G401 (cell line): Measurements from ENCODE around the gene TMEM235. TPM values are rescaled to one million over a fixed set of nuclear protein-coding genes. Genes with fewer than 3 reads are reported as not detected.

Experiments used
- DNase-seq: peaks from one replicate; pipeline ENCODE4 v3.0.0-alpha.2; 2015; ENCODE audit warnings: low spot score
- in situ Hi-C: cut with HindIII; loops from 2 replicates; pipeline ENCODE4 v1.10.0; 2016; ENCODE audit warnings: low sequenced_read_pairs, mixed read lengths
- total RNA-seq: library from RNA; depleted of rRNA; stranded (reverse); fragments of >200 nt; shearing (Covaris generic); gene quantifications from 2 replicates; pipeline ENCODE4 v1.2.3, GENCODE V29; 2014

The TMEM235 gene
- total RNA-seq, 1 experiment from 2014 or later = not detected

DNA sequence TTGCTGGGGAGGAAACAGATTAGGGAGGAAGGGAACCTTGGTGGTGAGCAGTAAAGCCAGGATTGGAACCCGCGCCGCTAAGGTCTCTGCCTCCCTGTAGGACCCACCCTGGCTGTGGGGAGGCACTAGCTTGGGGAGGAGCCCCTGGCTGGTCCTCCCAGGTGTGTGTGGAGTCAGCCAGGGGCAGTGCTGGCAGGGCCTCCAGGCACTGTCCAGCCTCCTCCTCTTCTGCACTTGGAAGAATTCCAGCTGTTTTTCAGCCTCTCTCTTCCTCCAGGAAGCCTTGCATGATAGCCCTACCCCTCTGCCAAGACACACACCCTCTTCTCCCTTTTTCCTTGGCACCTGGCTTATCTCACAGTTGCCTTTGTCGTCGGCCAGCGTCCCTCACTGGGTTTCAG is 34.8 kb downstream of the TMEM235 start:
- in situ Hi-C loops = loop anchor here (25.0 kb wide), 1 partner anchor 171 kb away; no protein-coding TSS in a partner anchor
- DNase-seq = no peak

DNA sequence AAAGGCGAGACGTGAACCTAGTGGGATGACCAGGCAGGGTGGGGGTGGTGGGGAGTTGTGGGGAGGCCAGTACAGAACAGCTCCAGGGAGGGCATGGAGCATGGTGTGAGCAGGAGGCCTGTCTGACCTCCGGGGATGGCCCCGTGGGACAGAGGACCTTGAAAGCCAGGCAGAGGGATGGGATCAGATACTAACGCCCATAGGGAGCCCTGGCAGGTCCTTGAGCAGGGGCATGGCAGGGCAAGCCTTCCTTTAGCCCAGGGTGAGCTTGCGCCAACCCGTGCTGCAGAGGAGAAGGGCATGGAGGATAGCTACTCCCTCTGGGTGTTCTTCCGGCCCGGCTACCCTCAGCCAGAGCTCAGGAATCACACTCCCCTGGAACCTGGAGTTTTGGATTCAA is 35.3 kb downstream of the TMEM235 start:
- in situ Hi-C loops = loop anchor here (25.0 kb wide), 1 partner anchor 171 kb away; no protein-coding TSS in a partner anchor
- no peak for DNase-seq

DNA sequence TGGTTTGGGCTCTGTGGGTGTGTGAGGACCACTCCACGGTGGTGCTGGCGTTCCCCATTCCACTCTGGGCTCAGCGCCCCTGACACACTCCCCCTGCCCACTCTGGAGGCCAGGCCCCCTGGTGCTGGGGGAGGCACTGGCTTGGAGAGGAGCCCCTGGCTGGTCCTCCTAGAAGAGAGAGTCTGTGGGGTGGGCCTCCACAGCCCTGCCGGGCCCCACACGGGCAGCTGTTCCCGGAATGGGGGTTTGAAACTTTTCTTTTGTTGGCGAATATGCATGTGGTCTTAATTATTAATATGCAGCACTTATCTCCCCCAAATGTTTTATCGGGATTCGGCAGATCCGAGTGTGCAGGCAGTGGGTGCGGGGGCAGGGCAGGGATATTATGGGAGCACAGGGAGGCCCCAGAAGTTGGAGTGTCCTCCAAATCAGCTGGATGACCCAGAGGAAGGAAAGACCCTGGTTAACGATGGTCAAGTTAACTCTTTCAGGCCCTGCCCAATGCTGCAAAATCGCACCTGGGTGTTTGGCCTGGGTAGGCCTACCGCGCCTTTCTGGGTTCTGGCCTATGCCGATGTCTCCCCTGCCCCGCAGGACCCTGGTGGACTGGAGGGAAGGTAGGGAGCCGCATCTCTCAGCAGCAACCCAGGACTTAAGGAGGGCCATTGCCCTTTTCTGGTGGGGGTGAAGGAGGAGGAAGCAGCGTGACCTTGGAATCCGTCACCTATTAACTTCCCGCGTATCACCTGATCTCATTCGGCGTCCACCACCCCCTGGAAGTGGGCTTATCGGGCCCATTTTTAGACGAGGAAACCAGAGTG is 36.0 kb downstream of the TMEM235 start:
- in situ Hi-C loops = loop anchor here (25.0 kb wide), 1 partner anchor 170 kb away; no protein-coding TSS in a partner anchor
- DNase-seq = no peak

DNA sequence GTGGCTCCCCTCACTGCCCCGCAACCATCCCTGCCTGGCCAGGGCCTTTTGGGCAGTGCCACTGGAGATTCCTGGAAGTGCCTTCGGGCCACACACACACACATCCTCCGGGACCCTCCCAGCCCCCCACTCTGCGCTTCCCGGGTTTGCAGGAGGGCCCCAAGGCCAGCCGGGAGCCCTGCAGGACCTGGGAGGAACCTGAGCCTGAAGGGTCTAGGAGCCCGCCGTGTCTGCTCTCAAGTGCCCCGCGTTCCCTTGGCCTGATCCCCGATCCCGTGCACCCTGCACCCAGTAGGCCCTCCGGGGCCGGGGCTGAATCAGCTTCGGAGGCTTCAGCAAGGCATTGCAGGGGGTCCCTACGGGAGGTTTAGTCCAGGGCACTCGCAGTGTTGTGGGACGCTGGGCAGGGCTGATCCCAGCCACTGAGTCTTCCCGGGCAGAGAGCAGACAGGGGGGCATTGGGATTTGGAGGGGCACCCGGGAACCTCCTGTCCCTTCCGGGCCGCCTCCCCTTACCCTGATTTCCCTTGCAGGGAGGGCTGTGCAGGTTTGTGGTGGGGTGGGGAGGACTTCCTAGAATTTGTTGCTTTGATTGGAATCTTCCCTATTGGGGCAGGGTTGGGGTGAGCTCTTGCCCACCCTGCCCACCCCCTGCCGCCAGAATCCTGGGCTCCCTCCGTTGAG is 36.9 kb downstream of the TMEM235 start:
- in situ Hi-C loops = loop anchor here (25.0 kb wide), 1 partner anchor 169 kb away; no protein-coding TSS in a partner anchor
- DNase-seq = no peak

DNA sequence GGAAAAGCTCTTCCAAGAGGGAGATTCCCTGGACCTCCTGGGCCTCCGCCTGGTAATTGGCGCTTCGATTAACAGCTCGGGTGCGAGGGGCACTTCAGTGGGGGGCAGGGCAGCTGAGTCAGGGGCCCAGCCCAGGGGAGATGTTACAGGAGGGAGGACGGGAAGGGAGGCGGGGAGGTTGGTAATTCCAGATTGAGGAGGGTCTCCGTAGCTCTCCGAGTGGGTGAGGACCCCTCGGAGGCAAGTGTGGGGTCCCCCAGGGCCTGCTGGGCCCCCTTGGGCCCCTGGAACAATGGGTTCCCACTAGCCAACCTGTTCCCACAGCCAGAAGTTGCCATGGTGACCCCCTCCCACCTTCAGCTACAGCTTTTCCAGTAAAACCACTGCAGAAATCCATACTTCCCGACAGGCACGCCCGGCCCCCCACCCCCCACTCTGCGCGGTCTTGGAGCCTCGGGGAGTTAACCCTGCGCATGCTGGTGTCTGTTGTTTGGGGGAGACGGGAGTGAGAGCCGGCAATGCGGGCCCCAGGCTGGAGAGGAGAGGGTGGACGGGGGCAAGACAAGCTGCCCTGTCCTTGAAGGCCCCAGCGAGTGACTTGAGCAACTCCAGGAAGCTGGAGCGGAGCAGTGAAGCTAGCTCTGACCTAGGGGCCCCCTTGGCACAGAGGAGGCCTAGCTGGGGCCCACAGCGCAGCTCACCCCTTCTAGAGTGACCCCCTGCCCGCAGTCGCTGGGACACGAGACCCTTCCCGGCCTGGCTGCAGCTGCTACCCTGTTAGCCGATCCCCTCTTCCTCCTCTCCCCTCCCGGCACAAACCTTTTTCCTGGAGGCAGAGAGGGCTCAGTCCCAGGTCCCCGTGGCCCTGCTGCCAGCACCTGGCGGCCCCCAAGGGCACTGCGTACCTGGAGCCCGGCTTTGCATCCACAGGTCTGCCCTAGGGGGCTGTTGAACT is 37.8 kb downstream of the TMEM235 start:
- in situ Hi-C loops = loop anchor here (25.0 kb wide), 1 partner anchor 168 kb away; no protein-coding TSS in a partner anchor
- DNase-seq = peak; percentile 30

DNA sequence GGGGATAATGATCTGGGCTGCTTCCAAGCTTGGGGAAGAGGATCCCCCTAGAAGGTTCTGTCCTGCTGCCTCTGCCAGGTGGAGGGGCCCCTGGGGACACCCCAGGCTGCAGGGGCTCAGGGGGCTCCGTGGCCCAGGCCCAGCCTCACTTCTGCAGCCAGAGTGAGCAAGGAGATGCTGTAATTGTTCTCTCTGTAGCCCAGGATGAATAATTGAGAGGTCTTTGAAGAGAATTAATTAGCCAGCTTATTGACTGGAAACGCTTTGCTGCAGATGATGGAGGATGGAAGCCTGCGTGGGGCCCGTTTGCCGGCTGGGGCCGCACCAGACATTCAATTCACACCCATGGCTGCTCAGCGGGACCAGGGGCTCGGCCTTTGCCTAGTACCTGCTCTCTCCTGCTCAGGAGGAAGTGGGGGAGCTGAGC is 38.5 kb downstream of the TMEM235 start:
- no peak for DNase-seq
- in situ Hi-C loops = loop anchor here (25.0 kb wide), 1 partner anchor 167 kb away; no protein-coding TSS in a partner anchor

DNA sequence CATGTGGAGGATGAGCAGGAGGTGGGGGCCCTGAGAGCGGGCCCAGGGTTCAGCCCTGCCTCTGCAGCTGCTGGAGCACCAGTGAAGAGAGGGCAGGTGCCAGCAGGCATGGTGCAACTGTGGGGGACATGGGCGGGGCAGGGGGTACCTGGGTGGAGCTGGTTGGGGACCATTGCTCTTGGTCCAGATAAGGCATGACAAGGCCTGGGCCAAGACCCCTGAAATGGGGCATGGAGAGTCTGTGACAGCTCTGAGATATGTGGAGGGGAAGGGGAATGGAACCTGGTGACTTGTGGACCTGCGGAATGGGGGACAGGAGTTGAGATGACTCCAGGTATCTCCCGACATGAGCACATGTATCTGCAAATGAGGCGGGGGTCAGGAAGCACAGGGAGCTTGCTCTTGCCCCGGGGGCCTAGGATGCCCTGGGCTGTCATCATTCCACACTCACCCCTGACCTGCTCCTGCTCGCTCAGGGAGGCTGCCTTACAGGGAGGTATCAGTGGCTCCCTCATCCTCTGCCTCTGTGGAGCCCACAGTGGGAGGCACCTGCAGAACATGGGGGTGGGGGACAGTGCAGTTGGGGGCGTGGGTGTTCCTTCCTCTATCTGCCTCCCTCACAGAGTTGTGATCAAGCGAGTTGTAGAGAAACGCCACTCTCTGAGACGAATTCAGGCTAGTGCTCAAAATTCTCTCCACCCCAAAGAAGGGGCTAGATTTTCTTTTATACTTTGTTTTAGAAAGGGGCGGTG is 40.2 kb downstream of the TMEM235 start:
- DNase-seq = no peak
- in situ Hi-C loops = loop anchor here (25.0 kb wide), 1 partner anchor 166 kb away; no protein-coding TSS in a partner anchor

DNA sequence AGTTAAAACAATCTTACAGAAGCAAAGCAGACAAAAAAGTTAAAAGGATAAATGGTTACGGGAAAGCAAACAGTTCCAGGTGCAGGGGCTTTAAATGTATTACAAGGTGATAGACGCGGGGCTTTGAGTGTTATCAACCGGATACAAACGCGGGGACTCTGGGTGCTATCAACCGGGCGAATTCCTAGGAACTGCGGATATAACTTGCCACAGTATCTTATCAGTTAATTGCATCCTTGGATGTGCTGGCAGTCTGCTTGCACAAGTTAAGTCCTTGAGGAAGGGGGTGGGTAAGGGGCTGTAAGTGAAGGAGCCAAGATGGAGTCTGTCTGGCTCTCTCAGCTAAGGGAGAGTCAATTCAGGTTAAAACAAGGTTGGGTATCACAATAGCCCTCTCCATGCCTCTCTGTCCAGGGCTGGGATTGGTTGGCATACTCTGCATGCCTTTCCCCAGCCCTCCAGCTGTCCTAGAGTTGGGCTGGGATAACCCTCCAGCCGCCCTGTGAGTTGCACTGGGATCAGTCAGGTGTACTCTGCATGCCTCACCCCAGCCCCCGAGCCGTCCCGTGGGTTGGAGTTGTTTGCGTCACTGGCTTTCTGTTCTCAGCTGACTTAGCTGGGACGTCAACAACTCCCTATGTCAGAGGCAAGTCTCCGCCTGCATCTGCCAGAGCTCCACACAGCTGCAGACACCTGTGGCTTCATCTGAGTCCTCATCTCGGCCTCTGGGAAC is 40.9 kb downstream of the TMEM235 start:
- in situ Hi-C loops = loop anchor here (25.0 kb wide), 1 partner anchor 165 kb away; no protein-coding TSS in a partner anchor
- DNase-seq = peak; percentile 31

DNA sequence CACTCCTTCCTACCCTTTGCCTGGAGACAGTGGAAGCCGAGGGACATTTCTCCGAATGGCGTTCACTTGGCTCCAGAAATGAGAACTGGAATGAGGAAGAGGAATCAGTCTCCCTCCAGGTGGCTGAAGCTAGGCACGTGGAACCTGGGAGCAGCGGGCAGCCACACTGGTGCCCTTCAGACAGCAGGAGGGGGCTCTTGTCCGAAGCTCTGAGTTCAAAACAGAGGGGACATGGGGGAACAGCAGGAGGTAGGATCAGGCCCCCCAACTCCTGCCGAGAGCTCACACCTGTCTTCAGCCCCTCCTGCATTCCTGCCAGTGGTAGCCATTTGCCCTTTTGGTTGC is 41.5 kb downstream of the TMEM235 start:
- in situ Hi-C loops = loop anchor here (25.0 kb wide), 1 partner anchor 164 kb away; no protein-coding TSS in a partner anchor
- DNase-seq = no peak

DNA sequence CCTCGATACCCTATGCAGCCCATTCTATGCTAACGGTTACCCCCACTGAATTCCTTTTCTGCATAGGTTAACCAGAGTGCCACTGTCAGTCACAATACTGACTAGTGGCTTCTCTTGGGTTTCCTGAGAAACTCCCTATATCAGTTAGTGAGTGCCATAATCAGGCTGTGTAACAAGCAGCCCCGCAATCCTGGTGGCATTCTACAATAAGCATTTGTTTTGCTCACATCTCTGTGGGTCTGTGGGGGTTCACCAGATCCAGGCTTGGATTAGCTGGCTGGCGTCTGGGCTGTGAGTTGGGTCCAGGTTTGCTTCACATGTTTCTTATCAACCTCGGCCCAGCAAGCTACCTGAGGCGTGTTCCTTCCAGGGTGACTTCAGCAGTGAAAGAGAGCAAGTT is 42.4 kb downstream of the TMEM235 start:
- in situ Hi-C loops = loop anchor here (25.0 kb wide), 1 partner anchor 163 kb away; no protein-coding TSS in a partner anchor

DNA sequence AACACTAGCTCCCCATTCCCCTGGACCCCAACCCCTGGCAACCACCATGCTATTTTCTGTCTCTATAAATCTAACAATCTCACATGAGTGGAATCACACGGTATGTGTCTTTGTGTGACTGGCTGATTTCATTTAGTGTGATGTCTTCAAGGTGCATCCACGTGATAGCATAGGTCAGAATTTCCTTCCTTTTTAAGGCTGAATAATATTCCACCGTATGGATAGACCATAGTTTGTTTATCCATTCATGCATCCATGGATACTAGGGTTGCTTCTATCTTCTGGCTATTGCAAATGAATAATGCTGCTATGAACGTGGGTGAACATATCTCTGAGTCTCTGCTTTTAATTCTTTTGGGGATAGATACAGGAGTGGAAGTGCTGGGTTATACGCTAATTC is 43.9 kb downstream of the TMEM235 start:
- in situ Hi-C loops = no loop called here
- DNase-seq = no peak

More for the DNA sequence above, 42.4 kb downstream of the TMEM235 start:
- DNase-seq = no peak

DNA sequence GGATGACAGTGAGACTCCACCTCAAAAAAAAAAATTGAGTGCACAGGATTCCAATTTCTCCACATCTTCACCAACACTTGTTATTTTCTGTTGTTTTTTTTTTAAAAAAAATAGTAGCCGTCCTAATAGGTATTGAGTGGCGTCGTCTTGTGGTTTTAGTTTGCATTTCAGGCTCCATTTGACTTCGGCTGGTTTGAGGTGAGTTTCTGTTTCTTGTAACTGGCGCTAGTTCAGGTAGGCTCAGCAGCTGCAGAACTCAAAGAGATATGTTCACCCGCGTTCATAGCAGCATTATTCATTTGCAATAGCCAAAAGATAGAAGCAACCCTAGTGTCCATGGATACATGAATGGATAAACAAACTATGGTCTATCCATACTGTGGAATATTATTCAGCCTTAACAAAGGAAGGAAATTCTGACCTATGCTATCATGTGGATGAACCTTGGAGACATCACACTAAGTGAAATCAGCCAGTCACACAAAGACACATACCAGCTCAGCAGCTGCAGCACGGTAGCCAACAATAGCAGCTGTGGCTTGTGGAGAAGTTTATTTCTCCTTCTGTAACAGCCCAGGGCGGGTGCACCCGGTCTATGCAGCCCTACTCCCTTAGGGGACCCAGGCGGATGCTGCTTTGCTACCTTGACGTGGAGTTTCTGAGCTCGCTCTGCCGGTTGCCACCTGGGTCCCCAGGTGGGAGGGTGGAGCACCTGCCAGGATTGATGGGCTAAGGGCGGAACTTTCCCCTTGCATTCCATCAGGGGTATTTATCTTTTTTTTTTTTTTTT is 44.9 kb downstream of the TMEM235 start:
- in situ Hi-C loops = no loop called here
- DNase-seq = no peak

DNA sequence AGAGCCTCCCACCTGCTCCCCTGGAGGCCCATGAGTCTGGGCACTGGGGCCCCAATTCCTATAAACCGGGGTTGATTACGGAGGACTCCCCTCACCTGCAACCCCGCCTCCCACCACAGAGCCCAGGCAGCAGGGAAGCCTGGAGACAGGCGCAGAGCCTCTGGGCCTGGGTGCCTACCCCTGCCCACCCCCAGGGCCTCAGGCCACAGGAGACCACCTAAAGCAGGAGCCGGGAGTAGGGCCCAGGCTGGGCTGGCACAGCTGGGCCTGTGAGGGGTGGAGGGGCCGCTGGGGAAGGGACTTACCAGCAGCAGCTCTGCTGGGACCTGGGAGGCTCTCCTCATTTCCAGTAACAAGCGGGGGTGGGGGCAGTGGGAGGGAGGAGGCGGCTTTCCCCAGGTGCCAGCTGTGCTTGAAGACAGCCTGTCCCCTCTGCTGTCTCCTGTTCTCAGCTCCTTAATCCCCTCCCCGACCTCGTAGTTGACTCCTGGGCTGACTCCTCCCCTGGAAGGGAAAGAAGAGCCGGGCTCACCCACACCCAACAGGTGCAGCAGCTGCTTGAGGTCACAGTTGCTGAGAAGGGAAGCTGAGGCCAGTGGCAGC is 46.8 kb downstream of the TMEM235 start:
- in situ Hi-C loops = no loop called here
- no peak for DNase-seq

DNA sequence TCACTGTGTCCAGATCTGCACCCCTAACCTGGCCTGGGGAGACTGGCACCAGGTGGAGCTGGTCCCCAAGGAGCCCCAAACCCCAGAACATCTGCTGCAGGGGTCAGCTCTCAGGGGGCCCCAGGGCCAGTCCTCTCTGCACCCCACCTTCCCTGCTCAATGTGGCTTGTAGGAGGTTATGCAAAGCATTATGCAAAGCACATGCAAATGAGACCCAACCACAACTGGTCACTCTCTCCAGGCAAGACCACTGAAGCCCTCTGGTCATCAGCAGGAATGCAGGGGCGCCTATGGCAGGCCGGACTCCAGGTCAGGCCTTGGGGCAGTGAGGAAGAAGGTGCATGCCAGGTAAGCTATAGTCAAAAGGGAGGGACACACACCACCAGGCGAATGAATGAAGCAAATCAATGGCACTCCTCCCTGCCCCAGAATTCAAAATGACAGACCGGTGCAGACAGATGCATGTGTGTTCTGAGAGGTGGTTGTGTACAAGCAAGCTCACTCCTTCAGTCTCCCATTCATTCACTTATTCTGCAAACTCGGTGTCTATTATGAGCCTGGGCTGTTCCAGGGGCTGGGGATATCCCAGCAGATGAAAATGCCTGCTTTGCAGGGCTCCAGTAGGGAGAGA is 48.0 kb downstream of the TMEM235 start:
- no peak for DNase-seq
- in situ Hi-C loops = no loop called here

DNA sequence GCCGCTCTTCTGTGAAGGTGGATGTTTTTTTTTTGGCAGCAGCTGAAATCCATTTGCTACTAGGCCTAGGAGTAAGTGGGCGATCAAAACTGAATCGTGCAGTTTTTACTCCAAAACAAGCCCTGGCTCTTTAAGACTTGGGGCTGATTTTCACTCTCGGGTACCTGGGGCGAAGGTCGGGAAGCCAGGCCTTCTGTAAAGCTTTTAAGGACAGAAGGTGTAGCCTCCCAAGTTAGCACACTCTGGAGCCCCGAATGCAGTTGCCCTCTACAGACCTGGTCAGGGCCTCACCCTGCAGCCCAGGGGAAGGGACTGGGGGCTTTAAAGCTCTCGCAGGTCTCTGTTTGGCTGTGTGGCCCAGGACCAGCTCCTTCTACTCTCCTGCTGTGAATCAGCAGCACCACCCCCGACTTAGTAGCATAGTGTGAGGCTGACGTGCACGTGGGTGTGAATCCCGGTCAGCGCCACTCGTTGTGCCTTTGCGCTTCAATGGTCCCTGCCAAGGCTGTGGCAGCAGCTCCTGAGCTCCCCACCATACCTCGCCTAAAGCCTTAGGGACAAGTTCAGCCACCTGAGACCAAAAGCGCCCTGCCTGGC is 49.9 kb downstream of the TMEM235 start:
- in situ Hi-C loops = no loop called here
- no peak for DNase-seq

DNA sequence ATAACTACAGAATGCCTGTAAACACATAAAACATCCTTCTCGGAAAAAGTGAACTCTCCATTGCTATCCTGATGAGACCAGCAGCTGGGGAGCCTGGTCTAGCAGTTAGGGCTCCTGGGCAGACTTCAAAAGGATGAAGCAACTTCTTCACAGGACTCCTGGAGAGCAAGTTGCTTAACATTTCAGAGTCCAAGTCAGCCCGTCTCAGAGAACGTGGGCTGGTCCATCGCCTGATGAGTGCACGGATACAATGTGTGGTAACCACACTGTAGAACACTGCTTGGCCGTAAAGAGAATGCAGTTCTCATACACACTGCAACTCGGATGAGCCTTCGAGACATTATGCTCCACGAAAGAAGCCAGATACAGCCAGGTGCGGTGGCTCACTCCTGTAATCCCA is 52.7 kb downstream of the TMEM235 start:
- in situ Hi-C loops = no loop called here
- no peak for DNase-seq
